NCI-H128 (cell line): ENCODE data around the gene TBL1X.

Experiments used
- DNase-seq: peaks from one replicate; lab custom pipeline; 2025; ENCODE audit not compliant: unreplicated experiment; lab: John Stamatoyannopoulos, UW

Gene TBL1X

GRCh38 chrX:9619133-9619532 lies 154.3 kb downstream of the TBL1X start:
- no peak for DNase-seq

- no peak for DNase-seq
Observed at GRCh38 chrX:9619581-9619980, 154.7 kb downstream of the TBL1X start.

DNA sequence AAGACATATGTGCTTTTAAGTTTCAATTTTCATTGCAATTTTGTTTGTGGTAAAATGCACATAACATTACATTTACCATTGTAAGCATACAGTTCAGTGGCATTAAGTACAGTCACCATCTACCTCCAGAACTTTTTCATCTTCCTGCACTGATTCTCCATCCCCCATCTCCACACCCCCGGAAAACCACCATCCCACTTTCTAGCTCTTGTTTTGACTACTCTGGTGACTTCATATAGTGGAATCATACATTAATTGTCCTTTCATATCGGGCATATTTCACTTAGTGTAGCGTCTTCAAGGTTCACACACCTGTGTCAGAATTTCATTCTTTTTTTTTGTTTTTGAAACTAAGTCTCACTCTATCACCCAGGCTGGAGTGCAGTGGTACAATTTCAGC lies 157.3 kb downstream of the TBL1X start:
- no peak for DNase-seq

DNA sequence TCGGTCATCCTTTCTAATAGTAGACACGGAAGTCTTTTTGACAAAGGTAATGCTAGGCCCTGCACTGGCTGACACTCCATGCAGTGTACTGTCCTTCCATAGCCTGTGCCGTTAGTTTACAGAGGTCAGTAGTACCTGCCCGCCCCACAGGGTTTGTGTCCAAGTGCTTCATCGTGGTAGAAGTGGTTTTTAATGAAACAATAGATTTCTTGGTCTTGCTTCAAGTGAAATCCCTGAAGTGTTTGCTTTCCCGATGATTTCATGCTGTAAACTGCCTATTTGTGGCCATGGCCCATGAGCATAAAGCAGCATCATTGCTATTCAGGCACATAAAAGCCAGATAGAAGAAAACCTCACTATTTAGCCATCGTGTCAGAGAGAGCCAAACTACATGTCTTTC lies 161.5 kb downstream of the TBL1X start:
- no peak for DNase-seq

DNA sequence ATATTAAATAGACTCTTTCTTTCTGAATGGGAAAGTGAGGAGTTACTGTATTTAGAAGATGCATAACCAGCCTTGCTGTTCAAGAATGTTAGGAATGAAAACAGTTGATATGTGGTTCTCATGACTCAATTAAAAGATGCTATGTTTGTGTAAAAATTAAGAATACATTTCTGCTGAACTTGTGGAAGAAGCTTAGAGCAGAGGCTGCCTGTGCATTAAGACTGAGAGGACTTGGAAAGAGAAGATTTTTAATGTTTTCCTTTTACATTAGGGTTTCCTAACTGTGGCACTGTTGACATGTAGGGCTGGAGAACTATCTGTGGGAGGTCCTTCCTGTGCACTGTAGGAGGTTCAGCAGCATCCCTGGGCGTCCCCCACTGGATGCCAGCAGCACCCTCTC lies 163.1 kb downstream of the TBL1X start:
- DNase-seq: no peak

DNA sequence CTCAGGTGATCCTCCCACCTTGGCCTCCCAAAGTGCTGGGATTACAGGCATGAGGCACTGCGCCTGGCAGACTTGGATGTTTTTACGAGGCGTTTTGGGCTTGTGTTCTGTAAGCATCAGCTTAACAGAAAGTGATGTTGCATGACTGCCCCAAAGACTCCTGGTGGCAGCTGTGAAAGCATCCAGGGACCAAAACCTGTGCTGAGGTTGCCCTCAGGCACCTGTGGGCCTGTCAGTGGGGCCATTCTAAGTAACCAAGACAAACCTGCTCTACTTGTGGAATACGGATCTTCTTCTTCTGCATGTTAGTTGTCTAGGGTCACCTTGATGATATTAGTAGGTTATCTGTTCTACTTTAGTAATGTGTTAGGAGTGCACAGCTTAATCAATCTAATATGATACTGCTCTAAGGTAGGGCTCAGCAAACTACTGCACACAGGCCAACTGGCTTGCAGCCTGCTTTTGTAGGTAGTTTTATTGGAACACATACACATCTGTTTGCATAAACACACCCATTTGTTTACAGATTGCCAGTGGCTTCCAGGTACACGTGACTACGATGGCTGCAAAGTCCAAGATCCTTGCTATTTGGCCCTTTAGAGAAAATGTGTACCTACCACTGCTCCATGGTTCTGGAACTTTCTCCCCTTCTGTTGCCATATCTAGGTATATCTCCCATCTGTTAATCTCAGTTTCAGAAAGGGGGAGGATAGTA lies 164.1 kb downstream of the TBL1X start:
- no peak for DNase-seq

DNA sequence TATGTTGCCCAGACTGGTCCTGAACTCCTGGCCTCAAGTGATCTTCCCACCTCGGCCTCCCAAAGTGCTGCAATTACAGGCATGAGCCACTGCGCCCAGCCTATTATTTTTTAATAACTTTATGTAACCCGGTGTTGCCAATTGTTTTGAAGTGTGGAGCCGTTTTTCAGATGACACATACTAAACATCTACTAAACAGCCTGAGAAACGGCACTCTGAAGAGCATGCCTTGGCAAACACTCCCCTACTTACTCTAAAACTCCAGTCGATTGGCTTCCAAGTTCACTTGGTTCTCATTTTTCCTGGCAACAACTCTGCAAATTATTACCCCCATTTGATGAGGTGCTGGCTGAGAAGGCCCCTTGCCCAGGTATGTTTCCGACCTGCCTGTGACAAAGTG lies 169.7 kb downstream of the TBL1X start:
- no peak for DNase-seq

GRCh38 chrX:9635368-9635767 lies 170.5 kb downstream of the TBL1X start:
- DNase-seq: no peak

GRCh38 chrX:9635803-9636202 lies 170.9 kb downstream of the TBL1X start:
- no peak for DNase-seq

- DNase-seq: no peak
Observed at GRCh38 chrX:9638871-9639270, 174.0 kb downstream of the TBL1X start.

DNA sequence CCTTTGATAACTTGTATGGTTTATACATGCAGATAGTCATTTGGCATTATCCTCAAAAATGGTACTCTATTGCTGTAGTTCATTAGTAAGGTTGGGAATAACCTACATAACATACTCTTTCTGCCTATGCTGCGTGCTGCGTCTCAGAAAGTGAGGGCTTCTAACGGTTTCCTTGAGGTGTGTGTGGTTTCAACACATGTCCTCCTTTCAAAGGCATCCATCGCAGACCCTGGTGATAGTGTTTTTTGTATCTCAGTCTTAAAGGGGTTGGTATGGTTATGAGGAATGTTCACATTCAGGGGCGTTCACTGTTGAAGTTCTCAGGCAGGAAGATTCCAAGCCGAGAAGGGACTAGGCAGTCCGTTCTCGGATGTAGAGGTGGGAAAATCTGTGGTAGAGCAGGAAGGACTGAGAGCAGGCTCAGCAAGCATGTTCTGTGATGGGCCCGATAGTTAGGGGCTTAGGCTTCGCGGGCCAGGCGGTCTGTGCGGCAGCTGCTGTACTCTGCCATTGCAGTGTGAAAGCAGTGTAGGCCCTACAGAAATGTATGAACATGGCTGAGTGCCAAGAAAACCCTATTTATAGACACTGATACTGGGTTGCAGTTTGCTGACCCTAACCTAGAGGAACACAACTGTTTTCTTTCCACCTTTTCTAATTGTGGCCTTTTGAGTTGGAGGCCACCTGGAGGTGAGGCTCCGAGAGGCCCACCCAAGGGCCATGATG lies 177.6 kb downstream of the TBL1X start:
- no peak for DNase-seq

GRCh38 chrX:9643807-9644206 lies 178.9 kb downstream of the TBL1X start:
- DNase-seq: no peak

DNA sequence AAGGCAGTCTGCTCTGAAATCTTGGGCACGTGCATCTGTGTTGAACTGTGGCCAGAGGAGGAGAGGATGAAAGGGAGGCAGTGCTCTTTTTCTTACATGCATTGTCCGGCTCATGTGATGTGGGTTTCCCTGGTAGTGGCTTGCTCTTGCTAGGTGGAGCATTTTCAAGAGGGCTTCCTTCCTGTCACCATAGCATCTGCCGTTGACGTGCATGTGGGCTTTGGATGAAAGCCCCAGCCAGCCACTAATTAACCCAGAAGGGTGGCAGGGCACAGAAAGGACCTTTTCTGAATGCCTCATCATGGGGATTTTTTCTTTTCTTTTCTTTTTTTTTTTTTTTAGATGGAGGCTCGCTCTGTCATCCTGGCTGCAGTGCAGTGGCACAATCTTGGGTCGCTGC lies 179.5 kb downstream of the TBL1X start:
- no peak for DNase-seq

- DNase-seq: no peak
Observed at GRCh38 chrX:9646471-9647224, 181.8 kb downstream of the TBL1X start.

DNA sequence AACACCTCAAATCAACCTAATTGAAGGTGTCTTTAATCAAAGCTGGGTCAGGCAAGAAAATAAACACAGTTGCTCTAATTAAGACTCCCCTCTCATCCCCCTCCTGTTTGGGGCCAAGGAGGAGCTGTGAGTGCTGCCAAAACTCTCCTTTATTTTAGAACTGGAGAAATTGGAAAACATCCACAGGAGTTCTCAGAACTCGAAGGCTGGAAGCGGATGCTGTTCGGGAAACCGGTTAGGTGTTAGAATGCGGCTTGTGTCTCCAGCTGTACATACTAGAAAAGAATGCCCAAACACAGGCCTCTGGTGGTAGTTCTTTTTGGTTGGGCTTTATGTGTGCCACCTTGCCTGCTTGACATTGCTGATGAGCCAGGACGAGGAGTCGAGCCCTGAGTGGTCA lies 182.6 kb downstream of the TBL1X start:
- DNase-seq: no peak

DNA sequence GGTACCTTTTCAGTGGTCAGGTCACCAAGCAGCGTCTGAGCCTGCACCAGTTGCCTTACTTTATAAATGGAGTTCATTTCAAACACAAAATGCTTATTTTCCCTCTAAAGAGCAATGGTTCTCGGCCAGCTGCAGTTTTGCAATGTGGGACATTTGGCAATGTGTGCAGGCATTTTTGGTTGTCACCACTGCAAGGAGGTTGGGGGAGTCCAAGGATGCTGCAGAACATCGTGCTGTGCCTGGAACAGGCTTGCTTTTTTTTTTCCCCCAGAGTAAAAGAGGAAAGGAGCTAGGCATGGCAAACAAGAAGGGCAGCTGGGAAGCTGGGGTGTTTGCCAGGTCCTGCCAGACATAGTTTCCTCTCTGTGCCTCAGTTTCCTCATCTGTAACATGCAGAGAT lies 185.2 kb downstream of the TBL1X start:
- DNase-seq: no peak

GRCh38 chrX:9651737-9652136 lies 186.9 kb downstream of the TBL1X start:
- DNase-seq: no peak

DNA sequence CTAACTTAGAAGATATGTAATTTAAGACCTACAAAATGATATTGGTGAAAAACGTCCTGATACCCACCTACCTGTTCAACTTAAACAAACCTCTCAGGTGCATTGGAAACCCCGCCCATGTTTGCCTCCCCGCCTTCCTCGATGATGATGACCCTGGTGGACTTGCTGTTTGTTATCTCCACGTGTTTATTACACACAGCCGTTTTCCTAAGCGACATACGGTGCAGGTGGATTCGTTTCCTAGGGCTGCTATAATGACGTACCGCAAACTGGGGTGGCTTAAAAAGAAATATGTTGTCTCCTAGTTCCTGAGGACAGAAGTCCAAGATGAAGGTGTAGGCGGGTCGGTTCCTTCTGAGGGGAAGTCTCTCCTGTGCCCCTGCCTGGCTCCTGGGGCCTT lies 190.1 kb downstream of the TBL1X start:
- no peak for DNase-seq

DNA sequence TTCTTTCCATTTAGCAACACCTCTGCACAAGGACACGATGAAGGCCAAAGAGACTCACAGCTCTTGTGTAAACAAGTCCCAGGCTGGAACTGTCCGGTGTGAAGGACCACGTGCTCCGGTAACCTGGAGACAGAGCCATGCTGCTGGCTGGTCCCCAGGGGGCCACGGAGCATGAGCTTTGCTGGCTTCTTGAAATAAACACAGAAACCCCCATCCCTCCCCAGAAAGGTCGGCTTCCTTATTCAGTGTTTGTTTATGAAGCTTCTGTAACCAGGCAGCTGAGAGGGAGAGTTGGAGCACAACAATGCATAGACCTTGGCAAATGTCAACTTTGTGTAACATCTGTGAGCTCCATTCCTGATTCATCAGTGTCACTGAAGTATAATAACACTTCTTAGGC lies 191.4 kb downstream of the TBL1X start:
- no peak for DNase-seq

DNA sequence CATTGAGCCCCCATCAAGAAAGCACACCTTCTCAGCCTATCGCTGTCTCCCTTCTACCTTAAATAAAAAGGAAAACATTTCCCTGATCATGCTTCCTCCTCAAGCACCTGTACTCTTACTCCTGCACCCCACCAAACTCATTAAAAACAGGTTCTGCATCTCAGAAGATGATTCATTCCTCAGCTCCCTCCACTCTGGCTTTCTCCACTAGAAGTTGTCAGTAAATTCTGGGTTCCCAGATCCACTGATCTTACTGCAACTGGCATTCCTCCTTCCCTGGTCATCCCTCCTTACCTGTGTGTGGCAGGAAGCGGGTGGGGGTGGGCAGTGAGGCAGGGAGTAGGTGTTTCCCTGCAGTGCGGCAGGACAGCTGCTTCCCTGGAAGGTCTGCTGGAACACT lies 192.0 kb downstream of the TBL1X start:
- DNase-seq: no peak

DNA sequence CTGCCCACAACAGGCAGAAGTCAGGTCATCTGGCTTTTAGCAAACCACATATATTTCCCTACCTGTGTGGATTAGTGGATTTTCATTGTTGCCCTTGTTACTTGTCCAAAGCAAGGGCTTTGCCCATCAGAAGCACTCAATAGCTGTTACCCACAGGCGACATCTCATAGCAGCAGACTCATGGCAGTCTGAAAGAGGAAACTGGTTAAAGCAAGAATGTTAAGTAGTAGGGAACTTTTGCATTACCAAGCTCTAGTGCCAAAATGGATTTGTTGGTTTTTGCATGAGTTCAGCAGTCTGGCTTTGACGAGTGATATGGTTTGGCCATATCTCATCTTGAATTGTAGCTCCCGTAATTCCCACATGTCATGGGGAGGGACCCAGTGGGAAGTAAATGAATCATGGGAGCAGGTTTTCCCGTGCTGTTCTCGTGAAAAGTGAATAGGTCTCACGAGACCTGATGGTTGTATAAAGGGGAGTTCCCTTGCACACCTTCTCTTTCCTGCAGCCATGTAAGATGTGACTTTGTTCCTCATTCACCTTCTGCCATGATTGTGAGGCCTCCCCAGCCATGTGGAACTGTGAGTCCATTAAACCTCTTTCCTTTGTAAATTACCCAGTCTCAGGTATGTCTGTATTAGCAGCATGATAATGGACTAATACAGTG lies 192.9 kb downstream of the TBL1X start:
- DNase-seq: no peak

GRCh38 chrX:9658409-9658808 lies 193.6 kb downstream of the TBL1X start:
- DNase-seq: no peak
